ENCODE data around the gene LMTK3.
"Not testable (repeated sequence)": the region's sequence is repeated elsewhere in the genome, so short reads cannot be mapped to it uniquely, and the experiment has no call there.

The LMTK3 gene

GRCh38 chr19:48548253-48548911, 36.7 kb upstream of the LMTK3 start:
- DNase-seq, result no peak
- Mint-ChIP-seq H3K4me3 (no peak overlapping the region), H3K9me3 (no peaks in the 10 kb centered on the region), H3K36me3 (ENCODE audit: low read depth) (no peaks in the 10 kb centered on the region), H3K4me1 (ENCODE audit: low read depth) (no peaks in the 10 kb centered on the region), H3K27me3 (peaks cover 3% of the 10 kb centered on the region), H3K27ac (no peak overlapping the region)

- no peak for DNase-seq
- Mint-ChIP-seq H3K27ac (no peak overlapping the region), H3K4me1 (ENCODE audit: low read depth) (no peaks in the 10 kb centered on the region), H3K4me3 (no peak overlapping the region), H3K9me3 (no peaks in the 10 kb centered on the region), H3K36me3 (ENCODE audit: low read depth) (no peaks in the 10 kb centered on the region), H3K27me3 (peaks cover 3% of the 10 kb centered on the region)
These were observed 36.1 kb upstream of the LMTK3 start for GRCh38 chr19:48547722-48548121.

GRCh38 chr19:48544856-48545750, 33.5 kb upstream of the LMTK3 start:
- H3K27ac Mint-ChIP-seq, result no peak overlapping the region
- no peak overlapping the region for H3K4me3 Mint-ChIP-seq

GRCh38 chr19:48543121-48543710, 31.6 kb upstream of the LMTK3 start:
- H3K27me3 Mint-ChIP-seq, result no peaks in the 10 kb centered on the region
- H3K36me3 Mint-ChIP-seq (ENCODE audit: low read depth), result no peaks in the 10 kb centered on the region
- no peaks in the 10 kb centered on the region for H3K9me3 Mint-ChIP-seq
- no peak for DNase-seq
- no peak overlapping the region for H3K27ac Mint-ChIP-seq
- no peaks in the 10 kb centered on the region for H3K4me1 Mint-ChIP-seq (ENCODE audit: low read depth)
- H3K4me3 Mint-ChIP-seq, result no peak overlapping the region

More at GRCh38 chr19:48544856-48545750, 33.5 kb upstream of the LMTK3 start:
- no peaks in the 10 kb centered on the region for H3K9me3 Mint-ChIP-seq
- H3K4me1 Mint-ChIP-seq (ENCODE audit: low read depth), result no peaks in the 10 kb centered on the region
- no peaks in the 10 kb centered on the region for H3K36me3 Mint-ChIP-seq (ENCODE audit: low read depth)
- DNase-seq, result no peak
- no peaks in the 10 kb centered on the region for H3K27me3 Mint-ChIP-seq

GRCh38 chr19:48541813-48542212, 30.2 kb upstream of the LMTK3 start:
- Mint-ChIP-seq H3K27ac (no peak overlapping the region), H3K9me3 (no peaks in the 10 kb centered on the region), H3K4me1 (ENCODE audit: low read depth) (no peaks in the 10 kb centered on the region), H3K27me3 (no peaks in the 10 kb centered on the region), H3K4me3 (no peak overlapping the region), H3K36me3 (ENCODE audit: low read depth) (no peaks in the 10 kb centered on the region)
- no peak for DNase-seq

GRCh38 chr19:48540110-48540509, 28.5 kb upstream of the LMTK3 start:
- no peak for DNase-seq
- Mint-ChIP-seq H3K9me3 (no peaks in the 10 kb centered on the region), H3K4me1 (ENCODE audit: low read depth) (no peaks in the 10 kb centered on the region), H3K27me3 (no peaks in the 10 kb centered on the region), H3K36me3 (ENCODE audit: low read depth) (no peaks in the 10 kb centered on the region), H3K4me3 (no peak overlapping the region), H3K27ac (no peak overlapping the region)

- H3K9me3 Mint-ChIP-seq, result no peaks in the 10 kb centered on the region
- no peaks in the 10 kb centered on the region for H3K27me3 Mint-ChIP-seq
- H3K4me3 Mint-ChIP-seq, result no peak overlapping the region
- DNase-seq, result no peak
- H3K36me3 Mint-ChIP-seq (ENCODE audit: low read depth), result no peaks in the 10 kb centered on the region
- no peak overlapping the region for H3K27ac Mint-ChIP-seq
- H3K4me1 Mint-ChIP-seq (ENCODE audit: low read depth), result no peaks in the 10 kb centered on the region
These were observed 28.0 kb upstream of the LMTK3 start for GRCh38 chr19:48539503-48540096.

- H3K4me3 Mint-ChIP-seq; DNase-seq; H3K27me3 Mint-ChIP-seq; H3K36me3 Mint-ChIP-seq (ENCODE audit: low read depth); H3K27ac Mint-ChIP-seq; H3K4me1 Mint-ChIP-seq (ENCODE audit: low read depth); H3K9me3 Mint-ChIP-seq: not testable (repeated sequence)
These were observed 26.4 kb upstream of the LMTK3 start for GRCh38 chr19:48538057-48538456.

GRCh38 chr19:48537541-48537940, 25.9 kb upstream of the LMTK3 start:
- H3K27me3 Mint-ChIP-seq, result no peaks in the 10 kb centered on the region
- no peaks in the 10 kb centered on the region for H3K36me3 Mint-ChIP-seq (ENCODE audit: low read depth)
- H3K27ac Mint-ChIP-seq, result no peak overlapping the region
- no peak overlapping the region for H3K4me3 Mint-ChIP-seq
- DNase-seq, result no peak
- H3K9me3 Mint-ChIP-seq, result no peaks in the 10 kb centered on the region
- H3K4me1 Mint-ChIP-seq (ENCODE audit: low read depth), result no peaks in the 10 kb centered on the region

GRCh38 chr19:48533770-48534169, 22.1 kb upstream of the LMTK3 start:
- Mint-ChIP-seq H3K9me3 (peaks cover 5% of the 10 kb centered on the region), H3K36me3 (ENCODE audit: low read depth) (no peaks in the 10 kb centered on the region), H3K4me1 (ENCODE audit: low read depth) (no peaks in the 10 kb centered on the region), H3K27ac (no peak overlapping the region), H3K4me3 (no peak overlapping the region), H3K27me3 (peaks cover 4% of the 10 kb centered on the region)
- DNase-seq, result no peak

- no peaks in the 10 kb centered on the region for H3K4me1 Mint-ChIP-seq (ENCODE audit: low read depth)
- peaks cover 4% of the 10 kb centered on the region for H3K27me3 Mint-ChIP-seq
- peaks cover 21% of the 10 kb centered on the region for H3K9me3 Mint-ChIP-seq
- H3K36me3 Mint-ChIP-seq (ENCODE audit: low read depth), result peaks cover 2% of the 10 kb centered on the region
- H3K27ac Mint-ChIP-seq, result no peak overlapping the region
- H3K4me3 Mint-ChIP-seq, result no peak overlapping the region
- no peak for DNase-seq
These were observed 19.1 kb upstream of the LMTK3 start for GRCh38 chr19:48530770-48531169.

- peaks cover 21% of the 10 kb centered on the region for H3K9me3 Mint-ChIP-seq
- no peak overlapping the region for H3K4me3 Mint-ChIP-seq
- H3K27me3 Mint-ChIP-seq, result peaks cover 4% of the 10 kb centered on the region
- no peaks in the 10 kb centered on the region for H3K4me1 Mint-ChIP-seq (ENCODE audit: low read depth)
- peaks cover 2% of the 10 kb centered on the region for H3K36me3 Mint-ChIP-seq (ENCODE audit: low read depth)
- no peak for DNase-seq
- H3K27ac Mint-ChIP-seq, result no peak overlapping the region
These were observed 18.6 kb upstream of the LMTK3 start for GRCh38 chr19:48530066-48530720.

- Mint-ChIP-seq H3K27me3 (peaks cover 9% of the 10 kb centered on the region), H3K27ac (no peak overlapping the region), H3K4me1 (ENCODE audit: low read depth) (no peaks in the 10 kb centered on the region), H3K4me3 (no peak overlapping the region), H3K36me3 (ENCODE audit: low read depth) (peaks cover 2% of the 10 kb centered on the region), H3K9me3 (peaks cover 21% of the 10 kb centered on the region)
- no peak for DNase-seq
These were observed 17.5 kb upstream of the LMTK3 start for GRCh38 chr19:48529156-48529555.

- Mint-ChIP-seq H3K9me3 (peaks cover 21% of the 10 kb centered on the region), H3K27ac (no peak overlapping the region), H3K4me3 (no peak overlapping the region), H3K4me1 (ENCODE audit: low read depth) (no peaks in the 10 kb centered on the region), H3K36me3 (ENCODE audit: low read depth) (peaks cover 2% of the 10 kb centered on the region), H3K27me3 (peaks cover 9% of the 10 kb centered on the region)
- DNase-seq, result no peak
These were observed 13.1 kb upstream of the LMTK3 start for GRCh38 chr19:48524732-48525131.
